ENCODE results near the gene NFIA.
"Not testable (repeated sequence)": the region's sequence is repeated elsewhere in the genome, so short reads cannot be mapped to it uniquely, and the experiment has no call there.

NFIA gene

GRCh38 chr1:61271412-61271789 lies 189.0 kb downstream of the NFIA start:
- no peak for DNase-seq (ENCODE audit: low spot score)

GRCh38 chr1:61273167-61273705 lies 190.9 kb downstream of the NFIA start:
- DNase-seq (ENCODE audit: low spot score): no peak

GRCh38 chr1:61273861-61274260 lies 191.5 kb downstream of the NFIA start:
- DNase-seq (ENCODE audit: low spot score): no peak

- DNase-seq (ENCODE audit: low spot score): no peak
Measured at GRCh38 chr1:61274939-61275338, 192.6 kb downstream of the NFIA start.

GRCh38 chr1:61276246-61276645 lies 193.9 kb downstream of the NFIA start:
- no peak for DNase-seq (ENCODE audit: low spot score)

GRCh38 chr1:61277121-61277690 lies 194.8 kb downstream of the NFIA start:
- DNase-seq (ENCODE audit: low spot score): no peak

GRCh38 chr1:61278503-61278902 lies 196.1 kb downstream of the NFIA start:
- DNase-seq (ENCODE audit: low spot score): not testable (repeated sequence)

- DNase-seq (ENCODE audit: low spot score): no peak
Measured at GRCh38 chr1:61278966-61279365, 196.6 kb downstream of the NFIA start.

GRCh38 chr1:61279570-61279969 lies 197.2 kb downstream of the NFIA start:
- DNase-seq (ENCODE audit: low spot score): no peak

- DNase-seq (ENCODE audit: low spot score): no peak
Measured at GRCh38 chr1:61280452-61280851, 198.1 kb downstream of the NFIA start.

GRCh38 chr1:61282387-61282786 lies 200.0 kb downstream of the NFIA start:
- no peak for DNase-seq (ENCODE audit: low spot score)

GRCh38 chr1:61284248-61284854 lies 202.0 kb downstream of the NFIA start:
- no peak for DNase-seq (ENCODE audit: low spot score)

- DNase-seq (ENCODE audit: low spot score): no peak
Measured at GRCh38 chr1:61284936-61285335, 202.6 kb downstream of the NFIA start.

GRCh38 chr1:61285371-61285885 lies 203.1 kb downstream of the NFIA start:
- no peak for DNase-seq (ENCODE audit: low spot score)

GRCh38 chr1:61287014-61287413 lies 204.7 kb downstream of the NFIA start:
- DNase-seq (ENCODE audit: low spot score): no peak

- DNase-seq (ENCODE audit: low spot score): no peak
Measured at GRCh38 chr1:61287734-61288133, 205.4 kb downstream of the NFIA start.

GRCh38 chr1:61289232-61290098 lies 207.1 kb downstream of the NFIA start:
- no peak for DNase-seq (ENCODE audit: low spot score)

GRCh38 chr1:61290525-61290924 lies 208.2 kb downstream of the NFIA start:
- no peak for DNase-seq (ENCODE audit: low spot score)

- DNase-seq (ENCODE audit: low spot score): no peak
Measured at GRCh38 chr1:61293197-61293596, 210.8 kb downstream of the NFIA start.

- no peak for DNase-seq (ENCODE audit: low spot score)
Measured at GRCh38 chr1:61293986-61294504, 211.7 kb downstream of the NFIA start.

GRCh38 chr1:61294930-61295329 lies 212.6 kb downstream of the NFIA start:
- no peak for DNase-seq (ENCODE audit: low spot score)

GRCh38 chr1:61295818-61296537 lies 213.6 kb downstream of the NFIA start:
- DNase-seq (ENCODE audit: low spot score): no peak
